Chondrocyte (in vitro differentiated cells): Measurements from ENCODE around the gene NAXD. TPM values are rescaled to one million over a fixed set of nuclear protein-coding genes. Genes with fewer than 3 reads are reported as not detected.

Experiments
- DNase-seq: peaks from one replicate; pipeline ENCODE4 v3.0.0; 2021; ENCODE audit warnings: mixed read lengths, low spot score
- H3K27ac Mint-ChIP-seq: one replicate; pipeline ENCODE4 v1.8.0; 2021; ENCODE audit warnings: mild to moderate bottlenecking, moderate library complexity, mixed read lengths; ENCODE audit not compliant: unreplicated experiment
- H3K27me3 Mint-ChIP-seq: 2 replicates; pipeline ENCODE4 v1.8.0; 2021; ENCODE audit warnings: low read depth, mixed read lengths
- H3K36me3 Mint-ChIP-seq: 2 replicates; pipeline ENCODE4 v1.8.0; 2021; ENCODE audit warnings: low read depth, mixed read lengths
- H3K4me1 Mint-ChIP-seq: 2 replicates; pipeline ENCODE4 v1.8.0; 2021; ENCODE audit warnings: low read depth, mild to moderate bottlenecking, mixed read lengths
- H3K4me3 Mint-ChIP-seq: one replicate; pipeline ENCODE4 v1.8.0; 2021; ENCODE audit warnings: mild to moderate bottlenecking, moderate library complexity, mixed read lengths; ENCODE audit not compliant: unreplicated experiment
- H3K9me3 Mint-ChIP-seq: 2 replicates; pipeline ENCODE4 v1.8.0; 2021; ENCODE audit warnings: low read depth, mixed read lengths
- CTCF ChIP-seq: fragments of 200-600 bp; sonication (generic); IDR thresholded peaks from 2 replicates; pipeline ENCODE4 v1.5.0; 2021; ENCODE audit warnings: antibody characterized with exemption, mild to moderate bottlenecking, moderate library complexity
- total RNA-seq: library from RNA; stranded (reverse); gene quantifications from 3 replicates; pipeline ENCODE4 v1.2.1, GENCODE V29; 2021

Gene NAXD
- total RNA-seq, 1 donor from 2014 or later, result 27.1 TPM

- H3K36me3 Mint-ChIP-seq, result peaks cover 43% of the 10 kb centered on the region
- DNase-seq, result no peak
- peaks cover 4% of the 10 kb centered on the region for H3K9me3 Mint-ChIP-seq
- no peaks in the 10 kb centered on the region for H3K27me3 Mint-ChIP-seq
- no peak for TF ChIP-seq CTCF
- H3K4me1 Mint-ChIP-seq, result peaks cover 9% of the 10 kb centered on the region
- H3K27ac Mint-ChIP-seq, result peak overlapping the region; percentile 1
- no peak overlapping the region for H3K4me3 Mint-ChIP-seq
Observed at GRCh38 chr13:110677731-110678545, 62.6 kb downstream of the NAXD start.

DNA sequence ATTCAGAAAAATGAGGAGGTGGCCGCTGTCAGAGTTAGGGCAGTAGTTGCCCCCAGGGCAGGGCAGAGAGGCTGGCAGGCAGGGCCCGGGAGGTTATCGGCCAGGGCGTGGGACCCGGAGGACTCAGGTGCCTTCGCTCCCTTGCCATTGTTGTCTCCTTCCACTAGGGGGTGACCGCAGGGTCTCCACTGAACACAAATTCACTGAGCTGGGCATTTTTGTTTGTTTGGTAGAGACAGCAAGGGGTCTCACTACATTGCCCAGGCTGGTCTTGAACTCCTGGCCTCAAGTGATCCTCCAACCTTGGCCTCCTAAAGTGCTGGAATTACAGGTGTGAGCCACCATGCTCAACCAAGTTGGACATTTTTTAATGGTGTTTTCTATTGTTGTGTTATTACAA lies 65.5 kb downstream of the NAXD start:
- H3K36me3 Mint-ChIP-seq, result peaks cover 37% of the 10 kb centered on the region
- peak overlapping the region; percentile 2 for H3K27ac Mint-ChIP-seq
- H3K4me1 Mint-ChIP-seq, result peaks cover 9% of the 10 kb centered on the region
- no peaks in the 10 kb centered on the region for H3K27me3 Mint-ChIP-seq
- no peak for DNase-seq
- H3K4me3 Mint-ChIP-seq, result no peak overlapping the region
- no peaks in the 10 kb centered on the region for H3K9me3 Mint-ChIP-seq
- peak; percentile 72 for TF ChIP-seq CTCF

DNA sequence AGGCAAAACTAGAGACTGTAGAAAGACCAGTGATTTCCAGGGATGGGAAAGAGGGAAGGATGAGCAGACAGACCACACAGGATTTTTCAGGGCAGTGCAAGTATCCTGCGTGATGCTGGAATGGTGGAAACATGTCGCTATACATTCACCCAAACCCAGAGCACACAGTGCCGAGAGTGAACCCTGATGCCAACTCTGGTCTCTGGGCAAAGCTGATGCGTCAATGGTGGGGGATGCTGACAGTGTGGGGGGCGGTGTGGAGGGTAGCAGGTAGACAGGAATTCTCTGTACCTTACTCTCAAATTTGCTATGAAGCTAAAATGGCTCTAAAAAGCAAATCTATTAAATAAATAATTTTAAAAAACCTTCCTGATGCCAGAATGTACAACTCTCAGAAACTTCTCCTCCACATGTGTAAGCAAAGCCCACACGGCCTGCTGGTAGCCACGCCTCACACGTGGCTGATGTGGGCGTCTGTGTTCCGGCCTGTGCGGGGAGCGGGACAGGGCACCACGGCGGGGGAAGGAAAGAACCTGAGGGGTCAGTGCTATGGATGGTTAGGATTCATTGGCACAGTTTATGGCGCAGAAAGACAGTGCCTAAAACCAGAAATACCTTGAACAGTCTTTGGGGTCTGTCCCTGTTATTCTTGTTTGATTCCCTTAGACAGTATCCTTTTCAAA lies 66.7 kb downstream of the NAXD start:
- Mint-ChIP-seq H3K27me3 (no peaks in the 10 kb centered on the region), H3K36me3 (peaks cover 30% of the 10 kb centered on the region), H3K27ac (no peak overlapping the region), H3K9me3 (no peaks in the 10 kb centered on the region), H3K4me1 (peaks cover 9% of the 10 kb centered on the region), H3K4me3 (no peak overlapping the region)
- DNase-seq, result no peak
- no peak for TF ChIP-seq CTCF

DNA sequence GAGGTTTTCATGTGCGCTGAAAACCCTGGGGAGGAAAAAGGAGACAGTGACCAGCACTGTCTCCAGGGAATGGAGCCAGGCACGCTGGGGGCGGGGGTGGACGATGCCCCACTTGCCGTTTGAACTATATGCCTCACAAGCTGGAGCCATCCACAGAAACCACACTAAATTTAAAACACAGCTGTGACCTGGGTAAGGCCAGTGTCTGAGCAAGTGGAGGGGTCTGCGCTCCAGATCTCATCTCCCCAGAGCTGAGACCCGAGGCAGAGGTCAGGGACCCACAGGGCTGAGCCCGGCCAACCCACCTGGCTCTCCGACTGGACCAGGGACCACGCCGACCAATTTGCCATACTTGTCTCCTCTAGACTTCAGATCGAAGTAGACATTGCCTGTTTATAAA lies 67.4 kb downstream of the NAXD start:
- Mint-ChIP-seq H3K36me3 (peaks cover 32% of the 10 kb centered on the region), H3K27ac (no peak overlapping the region), H3K4me3 (no peak overlapping the region), H3K9me3 (no peaks in the 10 kb centered on the region), H3K4me1 (peaks cover 9% of the 10 kb centered on the region), H3K27me3 (no peaks in the 10 kb centered on the region)
- no peak for DNase-seq
- no peak for TF ChIP-seq CTCF

GRCh38 chr13:110683203-110683883 lies 68.0 kb downstream of the NAXD start:
- no peak for DNase-seq
- H3K36me3 Mint-ChIP-seq, result peaks cover 29% of the 10 kb centered on the region

More at GRCh38 chr13:110683203-110683883, 68.0 kb downstream of the NAXD start:
- Mint-ChIP-seq H3K9me3 (no peaks in the 10 kb centered on the region), H3K27ac (no peak overlapping the region), H3K4me3 (no peak overlapping the region), H3K27me3 (no peaks in the 10 kb centered on the region), H3K4me1 (peaks cover 5% of the 10 kb centered on the region)
- peak; percentile 71 for TF ChIP-seq CTCF
